ENCODE measurements around the gene KHDRBS2.

GRCh38 chr6:62286470-62286843, 432 bp upstream of the KHDRBS2 start:
- TF ChIP-seq, protein P1, sequence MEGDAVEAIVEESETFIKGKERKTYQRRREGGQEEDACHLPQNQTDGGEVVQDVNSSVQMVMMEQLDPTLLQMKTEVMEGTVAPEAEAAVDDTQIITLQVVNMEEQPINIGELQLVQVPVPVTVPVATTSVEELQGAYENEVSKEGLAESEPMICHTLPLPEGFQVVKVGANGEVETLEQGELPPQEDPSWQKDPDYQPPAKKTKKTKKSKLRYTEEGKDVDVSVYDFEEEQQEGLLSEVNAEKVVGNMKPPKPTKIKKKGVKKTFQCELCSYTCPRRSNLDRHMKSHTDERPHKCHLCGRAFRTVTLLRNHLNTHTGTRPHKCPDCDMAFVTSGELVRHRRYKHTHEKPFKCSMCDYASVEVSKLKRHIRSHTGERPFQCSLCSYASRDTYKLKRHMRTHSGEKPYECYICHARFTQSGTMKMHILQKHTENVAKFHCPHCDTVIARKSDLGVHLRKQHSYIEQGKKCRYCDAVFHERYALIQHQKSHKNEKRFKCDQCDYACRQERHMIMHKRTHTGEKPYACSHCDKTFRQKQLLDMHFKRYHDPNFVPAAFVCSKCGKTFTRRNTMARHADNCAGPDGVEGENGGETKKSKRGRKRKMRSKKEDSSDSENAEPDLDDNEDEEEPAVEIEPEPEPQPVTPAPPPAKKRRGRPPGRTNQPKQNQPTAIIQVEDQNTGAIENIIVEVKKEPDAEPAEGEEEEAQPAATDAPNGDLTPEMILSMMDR (conservative IDR thresholded peaks at IDR 0.05) = no peak
- no peak for TF ChIP-seq EZH2 (IDR thresholded peaks at IDR 0.05; ENCODE audit: low read depth)

All from PC-9 (cell line).